NK-92 (cell line): ENCODE measurements around the gene PPP1R10.
"Not testable (repeated sequence)": the region's sequence is repeated elsewhere in the genome, so short reads cannot be mapped to it uniquely, and the experiment has no call there.

Source experiments
- DNase-seq: peaks from one replicate; lab custom pipeline; 2025; ENCODE audit not compliant: unreplicated experiment; lab: John Stamatoyannopoulos, UW

PPP1R10 gene

GRCh38 chr6:30599625-30600324 lies 17.3 kb downstream of the PPP1R10 start:
- DNase-seq, result no peak

GRCh38 chr6:30598912-30599624 lies 18.0 kb downstream of the PPP1R10 start:
- DNase-seq, result no peak

- not testable (repeated sequence) for DNase-seq
Measured at GRCh38 chr6:30597315-30598144, 19.5 kb downstream of the PPP1R10 start.

GRCh38 chr6:30592287-30592686 lies 24.8 kb downstream of the PPP1R10 start:
- no peak for DNase-seq

GRCh38 chr6:30591008-30591407 lies 26.0 kb downstream of the PPP1R10 start:
- DNase-seq, result no peak

- DNase-seq, result no peak
Measured at GRCh38 chr6:30590509-30590908, 26.5 kb downstream of the PPP1R10 start.

GRCh38 chr6:30589754-30590358 lies 27.2 kb downstream of the PPP1R10 start:
- DNase-seq, result no peak

- no peak for DNase-seq
Measured at GRCh38 chr6:30583921-30584320, 33.1 kb downstream of the PPP1R10 start.

GRCh38 chr6:30578051-30578450 lies 39.0 kb downstream of the PPP1R10 start:
- no peak for DNase-seq

GRCh38 chr6:30573113-30573512 lies 43.9 kb downstream of the PPP1R10 start:
- DNase-seq, result no peak

GRCh38 chr6:30572148-30572547 lies 44.9 kb downstream of the PPP1R10 start:
- DNase-seq, result no peak

- no peak for DNase-seq
Measured at GRCh38 chr6:30571762-30572082, 45.3 kb downstream of the PPP1R10 start.

- peak; percentile 86 for DNase-seq
Measured at GRCh38 chr6:30571075-30571761, 45.8 kb downstream of the PPP1R10 start, which contains the start of gene ABCF1. TSS of gene ABCF1 (plus strand) at chr6:30571442. CDS start at chr6:30571488, 46 bp downstream.

- no peak for DNase-seq
Measured at GRCh38 chr6:30570740-30571074, 46.3 kb downstream of the PPP1R10 start.

- DNase-seq, result no peak
Measured at GRCh38 chr6:30570263-30570662, 46.8 kb downstream of the PPP1R10 start.

GRCh38 chr6:30568245-30568644 lies 48.8 kb downstream of the PPP1R10 start:
- no peak for DNase-seq

GRCh38 chr6:30565772-30566171 lies 51.3 kb downstream of the PPP1R10 start:
- no peak for DNase-seq

GRCh38 chr6:30564114-30564513 lies 52.9 kb downstream of the PPP1R10 start:
- no peak for DNase-seq

GRCh38 chr6:30562470-30563425 lies 54.3 kb downstream of the PPP1R10 start:
- DNase-seq, result no peak

- DNase-seq, result no peak
Measured at GRCh38 chr6:30560930-30561329, 56.1 kb downstream of the PPP1R10 start.
